ENCODE data around the gene SNAPC2.

Gene SNAPC2, protein sequence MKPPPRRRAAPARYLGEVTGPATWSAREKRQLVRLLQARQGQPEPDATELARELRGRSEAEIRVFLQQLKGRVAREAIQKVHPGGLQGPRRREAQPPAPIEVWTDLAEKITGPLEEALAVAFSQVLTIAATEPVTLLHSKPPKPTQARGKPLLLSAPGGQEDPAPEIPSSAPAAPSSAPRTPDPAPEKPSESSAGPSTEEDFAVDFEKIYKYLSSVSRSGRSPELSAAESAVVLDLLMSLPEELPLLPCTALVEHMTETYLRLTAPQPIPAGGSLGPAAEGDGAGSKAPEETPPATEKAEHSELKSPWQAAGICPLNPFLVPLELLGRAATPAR

GRCh38 chr19:7919610-7920518 lies at the start of gene SNAPC2:
SNAPC2 (plus strand) TSS chr19:7920338; CDS start chr19:7920367, 29 bp downstream.
- TF ChIP-seq, protein P1, sequence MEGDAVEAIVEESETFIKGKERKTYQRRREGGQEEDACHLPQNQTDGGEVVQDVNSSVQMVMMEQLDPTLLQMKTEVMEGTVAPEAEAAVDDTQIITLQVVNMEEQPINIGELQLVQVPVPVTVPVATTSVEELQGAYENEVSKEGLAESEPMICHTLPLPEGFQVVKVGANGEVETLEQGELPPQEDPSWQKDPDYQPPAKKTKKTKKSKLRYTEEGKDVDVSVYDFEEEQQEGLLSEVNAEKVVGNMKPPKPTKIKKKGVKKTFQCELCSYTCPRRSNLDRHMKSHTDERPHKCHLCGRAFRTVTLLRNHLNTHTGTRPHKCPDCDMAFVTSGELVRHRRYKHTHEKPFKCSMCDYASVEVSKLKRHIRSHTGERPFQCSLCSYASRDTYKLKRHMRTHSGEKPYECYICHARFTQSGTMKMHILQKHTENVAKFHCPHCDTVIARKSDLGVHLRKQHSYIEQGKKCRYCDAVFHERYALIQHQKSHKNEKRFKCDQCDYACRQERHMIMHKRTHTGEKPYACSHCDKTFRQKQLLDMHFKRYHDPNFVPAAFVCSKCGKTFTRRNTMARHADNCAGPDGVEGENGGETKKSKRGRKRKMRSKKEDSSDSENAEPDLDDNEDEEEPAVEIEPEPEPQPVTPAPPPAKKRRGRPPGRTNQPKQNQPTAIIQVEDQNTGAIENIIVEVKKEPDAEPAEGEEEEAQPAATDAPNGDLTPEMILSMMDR (conservative IDR thresholded peaks at IDR 0.05; ENCODE audit: low read depth, low read length): no peak
- peak; percentile 49 for DNase-seq (ENCODE audit: low read depth)

GRCh38 chr19:7870571-7871436 lies 49.3 kb upstream of the SNAPC2 start:
- DNase-seq (ENCODE audit: low read depth): no peak
- no peak overlapping the region for H3K4me3 ChIP-seq (ENCODE audit: low read length)
- TF ChIP-seq, protein P1 (conservative IDR thresholded peaks at IDR 0.05; ENCODE audit: low read depth, low read length): no peak

More at GRCh38 chr19:7919610-7920518, at the start of gene SNAPC2:
- H3K4me3 ChIP-seq (ENCODE audit: low read length): peak within 1 kb of the TSS; percentile 61

DNA sequence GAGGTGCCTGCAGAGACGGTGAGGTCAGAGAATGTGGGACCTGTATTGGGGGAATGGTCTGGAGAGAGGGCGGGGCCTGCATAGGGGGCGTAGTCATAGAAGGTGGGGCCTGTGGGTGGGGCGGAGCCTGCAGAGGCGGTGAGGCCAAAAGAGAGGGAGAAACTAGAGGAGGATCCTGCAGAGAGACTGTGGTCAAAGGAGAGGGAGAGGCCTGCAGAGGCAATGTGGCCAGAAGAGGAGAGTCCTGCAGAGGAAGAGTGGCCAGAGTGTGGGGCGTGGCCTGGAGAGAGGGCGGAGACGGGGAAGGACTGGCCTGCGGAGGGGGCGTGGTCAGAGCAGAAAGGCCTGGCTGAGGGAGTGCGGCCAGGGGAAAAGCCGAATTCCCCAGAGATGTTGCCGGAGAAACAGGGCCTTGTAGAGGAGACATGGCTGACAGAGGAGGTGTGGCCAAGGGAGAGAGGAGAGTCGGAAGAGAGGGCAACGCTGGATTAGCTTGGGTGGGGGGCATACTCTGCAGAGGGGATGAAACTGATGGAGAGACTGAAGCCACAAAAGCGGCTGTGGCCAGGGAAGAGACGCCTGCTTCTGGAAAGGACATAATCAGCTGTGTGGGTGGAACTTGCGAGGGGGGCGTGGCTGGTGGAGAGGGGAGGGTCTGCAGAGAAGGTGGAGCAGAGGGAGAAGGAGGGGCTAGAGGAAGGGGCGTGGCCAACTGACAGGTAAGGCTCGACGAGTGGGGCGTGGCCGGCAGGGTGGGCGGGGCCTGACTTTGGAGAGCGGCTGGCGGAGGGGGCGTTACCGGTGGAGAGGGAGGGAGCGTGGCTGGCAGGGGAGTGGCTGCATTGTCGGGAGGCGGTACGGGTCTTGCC lies 48.5 kb upstream of the SNAPC2 start:
- DNase-seq (ENCODE audit: low read depth): peak; percentile 59
- TF ChIP-seq, protein P1 (conservative IDR thresholded peaks at IDR 0.05; ENCODE audit: low read depth, low read length): no peak
- peak overlapping the region; percentile 19 for H3K4me3 ChIP-seq (ENCODE audit: low read length)

DNA sequence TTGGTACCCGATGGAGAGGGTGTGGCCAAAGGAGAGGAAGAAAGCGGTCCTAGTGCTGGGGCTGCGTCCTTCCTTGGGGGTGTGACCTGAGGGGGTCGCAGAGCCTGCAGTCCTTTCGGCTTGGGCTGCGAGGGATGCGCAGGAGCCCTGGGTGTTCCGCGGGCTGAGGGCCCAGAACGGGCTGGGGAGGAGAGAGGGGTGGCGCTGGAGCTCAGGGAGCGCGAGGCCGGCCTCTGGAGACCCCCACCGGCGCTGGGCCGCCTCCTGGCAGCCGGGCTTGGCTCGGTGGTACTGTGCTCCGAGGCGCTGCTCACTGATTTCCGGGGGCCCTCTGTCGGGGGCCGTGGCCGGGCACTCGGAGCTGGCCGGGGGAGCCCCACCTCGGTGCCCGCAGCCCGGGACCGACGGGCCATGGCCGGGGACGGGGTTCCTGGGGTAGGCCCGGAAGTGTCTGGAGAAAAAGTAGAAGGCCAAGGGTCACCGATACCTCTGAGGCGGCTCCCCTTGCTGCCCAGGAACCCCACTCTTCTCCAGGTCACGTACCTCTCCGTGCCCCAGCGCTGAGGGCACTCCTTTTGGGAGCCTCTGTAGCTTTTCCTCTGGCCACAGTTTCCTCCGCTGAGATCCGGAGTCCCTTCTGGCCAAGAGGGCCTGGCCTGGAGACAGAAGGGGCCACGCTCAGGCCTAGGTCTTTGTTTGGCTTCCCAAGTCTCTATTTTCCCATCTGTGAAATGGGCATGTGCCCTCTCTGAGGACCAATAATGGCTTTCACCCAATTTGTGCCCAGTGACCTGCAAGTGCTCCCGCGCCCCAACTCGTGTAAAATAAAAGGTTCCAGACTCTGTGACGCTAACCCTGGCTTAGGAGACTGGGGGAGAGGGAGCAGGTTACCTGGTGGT lies 47.6 kb upstream of the SNAPC2 start:
- DNase-seq (ENCODE audit: low read depth): no peak
- no peak overlapping the region for H3K4me3 ChIP-seq (ENCODE audit: low read length)
- TF ChIP-seq, protein P1 (conservative IDR thresholded peaks at IDR 0.05; ENCODE audit: low read depth, low read length): no peak

DNA sequence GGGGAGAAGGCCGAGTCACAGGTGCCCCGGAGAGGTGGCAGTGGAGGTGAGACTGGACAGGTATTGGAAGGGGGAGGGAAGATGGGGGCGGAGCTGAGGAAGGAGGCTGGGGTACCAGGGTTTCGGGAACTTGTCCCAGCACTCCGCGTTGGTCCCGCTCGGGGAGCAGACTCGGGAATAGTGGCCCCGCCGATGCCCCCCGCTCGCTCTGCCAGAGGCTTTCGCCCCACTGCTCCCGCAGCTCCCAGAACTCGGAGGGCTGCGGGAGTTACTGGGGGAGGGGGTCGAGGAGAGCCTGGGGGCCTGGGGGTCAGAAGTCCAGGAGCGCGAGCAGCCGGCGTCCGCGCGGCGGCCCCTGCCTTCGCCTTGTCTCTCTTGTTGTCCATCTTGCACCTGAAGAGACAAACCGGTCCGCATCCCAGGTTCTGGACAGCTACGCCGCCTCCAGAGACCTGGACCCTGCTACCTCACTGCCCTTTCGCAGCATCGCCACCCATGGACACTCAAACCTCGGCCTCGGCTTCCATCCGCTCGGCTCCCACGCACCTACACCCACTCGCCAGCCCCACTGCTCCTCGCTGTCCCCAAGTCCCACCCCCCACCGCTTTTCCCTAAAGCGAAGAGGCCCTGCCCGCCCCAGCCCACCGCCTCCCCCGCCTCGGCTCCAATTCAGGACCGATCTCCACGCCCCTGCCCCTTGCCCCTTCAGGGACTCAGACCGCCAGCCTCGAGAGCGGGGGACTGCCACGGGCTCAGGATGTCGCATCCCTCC lies 46.6 kb upstream of the SNAPC2 start:
- TF ChIP-seq, protein P1 (conservative IDR thresholded peaks at IDR 0.05; ENCODE audit: low read depth, low read length): no peak
- peak overlapping the region; percentile 73 for H3K4me3 ChIP-seq (ENCODE audit: low read length)
- DNase-seq (ENCODE audit: low read depth): no peak

All from retinal pigment epithelial cell (primary cell).